SK-N-SH (cell line): ENCODE results near the gene SCGB1C1. TPM values are rescaled to one million over a fixed set of nuclear protein-coding genes. Genes with fewer than 3 reads are reported as not detected.

ENCODE experiments used
- CTCF ChIA-PET: fragments of 300-600, 350-600 bp; formaldehyde crosslinking; extraction: SDS; loops from one replicate; lab custom pipeline; 2021; lab: Yijun Ruan, JAX
- POLR2A ChIA-PET: fragments of 350-600 bp; sonication (Branson Sonifier 250); formaldehyde crosslinking; extraction: SDS; loops from one replicate; lab custom pipeline; 2020; ENCODE audit warnings: antibody characterized with exemption, inconsistent platforms; lab: Yijun Ruan, JAX
- DNase-seq: peaks from one replicate; pipeline ENCODE4 v3.0.0; 2012
- H2AFZ ChIP-seq: fragments of 200-600 bp; sonication (generic); 2 replicates; pipeline ENCODE4 v1.8.1; 2016; ENCODE audit warnings: antibody characterized with exemption, mild to moderate bottlenecking, low read depth
- H3F3A ChIP-seq: fragments of 200-600 bp; sonication (generic); replicated peaks from 2 replicates; pipeline ENCODE3; 2016; ENCODE audit warnings: antibody characterized with exemption, mild to moderate bottlenecking; ENCODE audit not compliant: insufficient read depth
- H3K27ac ChIP-seq, 2 experiments: fragments of 200-500 bp in 1 of 2; fragments of 200-600 bp in 1 of 2; sonication (Bioruptor generic) in 1 of 2; sonication (generic), shearing (Covaris generic) in 1 of 2; 2 replicates each; pipeline versions ENCODE4 v1.5.1 to v1.6.1; 2014 to 2016; ENCODE audit warnings: low read depth in 2 of 2, inconsistent platforms in 1 of 2, low read length in 1 of 2, mild to moderate bottlenecking in 1 of 2, mixed read lengths in 1 of 2
- H3K27me3 ChIP-seq: fragments of 200-600 bp; sonication (generic), shearing (Covaris generic); 2 replicates; pipeline ENCODE4 v1.6.1; 2016; ENCODE audit warnings: mixed run types; ENCODE audit not compliant: insufficient read depth
- H3K36me3 ChIP-seq, 2 experiments: fragments of 200-500 bp in 1 of 2; fragments of 200-600 bp in 1 of 2; sonication (Bioruptor generic) in 1 of 2; sonication (generic) in 1 of 2; replicated peaks in 1 of 2; 2 replicates each; pipeline versions ENCODE3 to v1.5.1; 2014 to 2016; ENCODE audit warnings: low read length in 1 of 2, mild to moderate bottlenecking in 1 of 2; ENCODE audit not compliant: insufficient read depth in 2 of 2, control insufficient read depth in 1 of 2
- H3K4me1 ChIP-seq, 2 experiments: fragments of 200-500 bp in 1 of 2; fragments of 200-600 bp in 1 of 2; sonication (Bioruptor generic) in 1 of 2; sonication (generic), shearing (Covaris generic) in 1 of 2; 2 replicates each; pipeline versions ENCODE4 v1.5.1 to v1.6.1; 2014 to 2016; ENCODE audit warnings: low read depth in 1 of 2, low read length in 1 of 2, mixed run types in 1 of 2; ENCODE audit not compliant: insufficient read depth in 2 of 2, control insufficient read depth in 1 of 2
- H3K4me2 ChIP-seq: fragments of 200-600 bp; sonication (generic), shearing (Covaris generic); 2 replicates; pipeline ENCODE4 v1.6.1; 2017; ENCODE audit warnings: mixed run types
- H3K4me3 ChIP-seq, 2 experiments: fragments of 200-500 bp in 1 of 2; fragments of 200-600 bp in 1 of 2; sonication (Bioruptor generic) in 1 of 2; sonication (generic), shearing (Covaris generic) in 1 of 2; 2 replicates each; pipeline versions ENCODE4 v1.5.1 to v1.8.1; 2014 to 2016; ENCODE audit warnings: low read depth in 2 of 2, inconsistent platforms in 1 of 2, low read length in 1 of 2, mild to moderate bottlenecking in 1 of 2, mixed read lengths in 1 of 2, moderate library complexity in 1 of 2
- H3K79me2 ChIP-seq: fragments of 200-600 bp; sonication (generic); 2 replicates; pipeline ENCODE4 v1.8.1; 2017; ENCODE audit warnings: mild to moderate bottlenecking; ENCODE audit not compliant: insufficient read depth
- H3K9ac ChIP-seq: fragments of 200-600 bp; sonication (generic); 2 replicates; pipeline ENCODE4 v1.6.1; 2017; ENCODE audit warnings: mixed run types
- H3K9me2 ChIP-seq: fragments of 200-600 bp; sonication (generic); 2 replicates; pipeline ENCODE4 v1.6.1; 2017; ENCODE audit warnings: mixed run types
- H3K9me3 ChIP-seq: fragments of 200-600 bp; sonication (generic); 2 replicates; pipeline ENCODE4 v1.6.1; 2017; ENCODE audit warnings: mixed run types, mild to moderate bottlenecking, moderate library complexity
- H4K20me1 ChIP-seq: fragments of 200-600 bp; sonication (generic); 2 replicates; pipeline ENCODE4 v1.6.1; 2017; ENCODE audit warnings: mild to moderate bottlenecking, mixed run types; ENCODE audit not compliant: insufficient read depth
- ELF1 ChIP-seq: IDR thresholded peaks from 2 replicates; pipeline ENCODE4 v1.4.0; 2012
- EP300 ChIP-seq, 2 experiments: IDR thresholded peaks; 2 replicates each; pipeline versions ENCODE4 v1.4.0 to v1.6.1; 2012; ENCODE audit warnings: borderline replicate concordance in 1 of 2, low read depth in 1 of 2, low read length in 1 of 2
- JUND ChIP-seq: IDR thresholded peaks from 2 replicates; pipeline ENCODE4 v1.4.0; 2012
- MEF2A ChIP-seq: IDR thresholded peaks from 2 replicates; pipeline ENCODE4 v1.4.0; 2012; ENCODE audit warnings: low read depth, borderline replicate concordance
- RAD21 ChIP-seq: IDR thresholded peaks from 2 replicates; pipeline ENCODE4 v1.6.1; 2012; ENCODE audit warnings: mild to moderate bottlenecking, low read length
- RXRA ChIP-seq: IDR thresholded peaks from 2 replicates; pipeline ENCODE4 v1.4.0; 2012; ENCODE audit warnings: low read depth, mild to moderate bottlenecking, borderline replicate concordance
- SIN3A ChIP-seq: IDR thresholded peaks from 2 replicates; pipeline ENCODE4 v1.6.1; 2012; ENCODE audit warnings: low read depth, mild to moderate bottlenecking, low read length, moderate library complexity, borderline replicate concordance
- SMC3 ChIP-seq: IDR thresholded peaks from 2 replicates; pipeline ENCODE4 v1.6.1; 2012; ENCODE audit warnings: low read depth, low read length, improper control_type of control experiment
- TEAD4 ChIP-seq: IDR thresholded peaks from 2 replicates; pipeline ENCODE4 v1.4.0; 2012; ENCODE audit warnings: mild to moderate bottlenecking, borderline replicate concordance; ENCODE audit not compliant: insufficient read depth
- WGBS: methylation state at CpG from one replicate; pipeline ENCODE4 v1.1.6; 2017; ENCODE audit warnings: low lambda C conversion rate; 5-methylcytosine and 5-hydroxymethylcytosine counted together
- polyA plus RNA-seq, 3 experiments: library from polyadenylated mRNA; depleted of rRNA; stranded (reverse); fragments of >200 nt; gene quantifications; 2 replicates each; pipeline ENCODE4 v1.2.3, GENCODE V29; 2012
- TF ChIP-seq, protein P1 (sequence below): IDR thresholded peaks from 2 replicates; pipeline ENCODE4 v1.4.0; 2012; ENCODE audit warnings: low read depth, borderline replicate concordance

SCGB1C1 gene
- polyA plus RNA-seq, 1 of the 3 experiments (the other 2 are of a cell fraction) = not detected

GRCh38 chr11:208917-209260 is 16.0 kb downstream of the SCGB1C1 start:
- no peak for DNase-seq
- WGBS = 3% methylated on average over 6 of the region's 26 CpGs

GRCh38 chr11:209275-210121 is 16.6 kb downstream of the SCGB1C1 start:
- peaks cover 29% of the 10 kb centered on the region for H4K20me1 ChIP-seq
- peak overlapping the region; percentile 99 for H3K9ac ChIP-seq
- POLR2A ChIA-PET = no interaction called here
- CTCF ChIA-PET = interaction anchor here (0.6 kb wide), 1 partner anchor 154 kb away, joined by 3 read pairs; no protein-coding TSS in a partner anchor
- peak overlapping the region; percentile 92 for H3K4me2 ChIP-seq
- peaks cover 72% of the 10 kb centered on the region for H3K79me2 ChIP-seq
- H3K4me3 ChIP-seq = peak overlapping the region; percentile 78 to 97
- H2AFZ ChIP-seq = no peak overlapping the region
- H3K9me2 ChIP-seq = no peaks in the 10 kb centered on the region
- H3K36me3 ChIP-seq = peaks cover 47 to 59% of the 10 kb centered on the region in 2 experiments
- H3F3A ChIP-seq = peaks cover 11% of the 10 kb centered on the region
- TF ChIP-seq TEAD4 = no peak
- TF ChIP-seq, protein P1, sequence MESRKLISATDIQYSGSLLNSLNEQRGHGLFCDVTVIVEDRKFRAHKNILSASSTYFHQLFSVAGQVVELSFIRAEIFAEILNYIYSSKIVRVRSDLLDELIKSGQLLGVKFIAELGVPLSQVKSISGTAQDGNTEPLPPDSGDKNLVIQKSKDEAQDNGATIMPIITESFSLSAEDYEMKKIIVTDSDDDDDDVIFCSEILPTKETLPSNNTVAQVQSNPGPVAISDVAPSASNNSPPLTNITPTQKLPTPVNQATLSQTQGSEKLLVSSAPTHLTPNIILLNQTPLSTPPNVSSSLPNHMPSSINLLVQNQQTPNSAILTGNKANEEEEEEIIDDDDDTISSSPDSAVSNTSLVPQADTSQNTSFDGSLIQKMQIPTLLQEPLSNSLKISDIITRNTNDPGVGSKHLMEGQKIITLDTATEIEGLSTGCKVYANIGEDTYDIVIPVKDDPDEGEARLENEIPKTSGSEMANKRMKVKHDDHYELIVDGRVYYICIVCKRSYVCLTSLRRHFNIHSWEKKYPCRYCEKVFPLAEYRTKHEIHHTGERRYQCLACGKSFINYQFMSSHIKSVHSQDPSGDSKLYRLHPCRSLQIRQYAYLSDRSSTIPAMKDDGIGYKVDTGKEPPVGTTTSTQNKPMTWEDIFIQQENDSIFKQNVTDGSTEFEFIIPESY = no peak
- no peak for TF ChIP-seq RAD21
- TF ChIP-seq MEF2A = no peak
- no peak for TF ChIP-seq EP300 (IDR thresholded peaks at IDR 0.05; ENCODE audit: borderline replicate concordance in 1 of 2, low read depth in 1 of 2, low read length in 1 of 2)
- H3K9me3 ChIP-seq = no peaks in the 10 kb centered on the region
- H3K4me1 ChIP-seq = peaks cover 15 to 32% of the 10 kb centered on the region in 2 experiments; a peak in 3 of 4 replicates
- H3K27ac ChIP-seq = peak overlapping the region; percentile 97 to 99; a peak in 3 of 4 replicates
- DNase-seq = no peak
- WGBS = 51% methylated on average over 12 of the region's 29 CpGs
- no peaks in the 10 kb centered on the region for H3K27me3 ChIP-seq

More at GRCh38 chr11:208917-209260, 16.0 kb downstream of the SCGB1C1 start:
- POLR2A ChIA-PET = no interaction called here
- CTCF ChIA-PET = no interaction called here
- Histone ChIP-seq H3K9me2 (no peaks in the 10 kb centered on the region), H3K27ac (peak overlapping the region; percentile 97 to 99), H3K9ac (peak overlapping the region; percentile 99), H2AFZ (no peak overlapping the region), H3F3A (peaks cover 11% of the 10 kb centered on the region), H3K4me2 (peak overlapping the region; percentile 92), H3K4me3 (peak overlapping the region; percentile 78 to 97), H4K20me1 (peaks cover 35% of the 10 kb centered on the region), H3K79me2 (peaks cover 78% of the 10 kb centered on the region), H3K27me3 (no peaks in the 10 kb centered on the region), H3K4me1 (peaks cover 15 to 32% of the 10 kb centered on the region in 2 experiments; a peak in 3 of 4 replicates), H3K9me3 (no peaks in the 10 kb centered on the region), H3K36me3 (peaks cover 51 to 58% of the 10 kb centered on the region in 2 experiments)
- TF ChIP-seq SMC3 = no peak
- TF ChIP-seq MEF2A = no peak
- no peak for TF ChIP-seq RXRA
- TF ChIP-seq ELF1 = no peak
- TF ChIP-seq TEAD4 = no peak
- no peak for TF ChIP-seq RAD21
- no peak for TF ChIP-seq SIN3A
- no peak for TF ChIP-seq JUND
